Spinal cord (tissue), 10 donors: ENCODE results near the gene PDCD1LG2. TPM values are rescaled to one million over a fixed set of nuclear protein-coding genes. Genes with fewer than 3 reads are reported as not detected.
"Not testable (repeated sequence)": the region's sequence is repeated elsewhere in the genome, so short reads cannot be mapped to it uniquely, and the experiment has no call there.

ENCODE experiments used
- DNase-seq, 6 donors: peaks; one replicate each; pipeline versions ENCODE4 v3.0.0 to v3.0.0-alpha.2; 2013 to 2015; ENCODE audit warnings: low spot score in 6 of 6, low read depth in 4 of 6
- H3K27ac ChIP-seq: one replicate; pipeline ENCODE4 v1.5.1; 2013; ENCODE audit warnings: low read depth, low read length, control low read depth
- H3K27me3 ChIP-seq: one replicate; pipeline ENCODE4 v1.6.1; 2013; ENCODE audit warnings: low read length; ENCODE audit not compliant: control insufficient read depth, insufficient read depth
- H3K36me3 ChIP-seq: one replicate; pipeline ENCODE4 v1.6.1; 2013; ENCODE audit warnings: low read length; ENCODE audit not compliant: control insufficient read depth, insufficient read depth
- H3K4me1 ChIP-seq: one replicate; pipeline ENCODE4 v1.6.1; 2013; ENCODE audit warnings: low read length; ENCODE audit not compliant: control insufficient read depth, insufficient read depth
- H3K4me3 ChIP-seq: one replicate; pipeline ENCODE4 v1.5.1; 2013; ENCODE audit warnings: low read depth, low read length, control low read depth
- H3K9me3 ChIP-seq: one replicate; pipeline ENCODE4 v1.6.1; 2013; ENCODE audit warnings: low read length; ENCODE audit not compliant: control insufficient read depth, insufficient read depth
- WGBS: methylation state at CpG from one replicate; pipeline ENCODE4 v1.1.5; 2013; ENCODE audit warnings: missing lambda C conversion rate; ENCODE audit not compliant: insufficient coverage; 5-methylcytosine and 5-hydroxymethylcytosine counted together
- polyA plus RNA-seq, 2 donors: library from polyadenylated mRNA; unstranded; fragments of 120-200 nt; gene quantifications; one replicate each; pipeline ENCODE4 v1.2.1, GENCODE V29; 2013; ENCODE audit not compliant: insufficient read length in 2 of 2
- total RNA-seq, 2 donors: library from RNA; depleted of rRNA in 1 of 2; stranded (reverse); fragments of 120-200 nt in 1 of 2; fragments of >200 nt in 1 of 2; gene quantifications; one replicate each; pipeline versions ENCODE4 v1.2.3 to v1.2.4, GENCODE V29; 2013 to 2014
- donor health status: healthy.

The PDCD1LG2 gene
- total and polyA plus RNA-seq, 4 donors: 0.18 to 0.50 (median 0.27) TPM

DNA sequence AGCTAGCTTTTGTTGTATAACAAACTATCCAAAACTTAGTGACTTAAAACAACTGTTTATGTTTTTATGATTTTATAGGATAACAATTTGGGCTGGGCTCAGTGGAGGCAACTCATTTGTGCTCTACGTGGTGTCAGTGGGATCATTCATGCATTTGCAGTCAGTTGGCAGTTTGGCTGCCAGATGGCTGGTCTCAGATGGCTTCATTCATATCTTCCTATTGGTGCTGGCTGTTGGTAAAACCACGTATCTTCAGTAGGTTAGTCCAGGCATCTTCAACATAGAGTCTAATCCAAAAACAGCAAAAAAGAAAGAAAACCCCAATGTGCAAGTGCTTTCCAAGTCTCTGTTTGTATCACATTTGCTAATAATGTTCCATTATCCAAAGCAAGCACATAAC is 66.9 kb downstream of the PDCD1LG2 start:
- Histone ChIP-seq H3K36me3 (no peaks in the 10 kb centered on the region), H3K27me3 (no peaks in the 10 kb centered on the region), H3K9me3 (no peaks in the 10 kb centered on the region), H3K4me3 (no peak overlapping the region), H3K4me1 (no peaks in the 10 kb centered on the region), H3K27ac (no peak overlapping the region)
- DNase-seq: peak in 1 of 6 donors; percentile 10
- 33% methylated on average over 1 of the region's 2 CpGs for WGBS

DNA sequence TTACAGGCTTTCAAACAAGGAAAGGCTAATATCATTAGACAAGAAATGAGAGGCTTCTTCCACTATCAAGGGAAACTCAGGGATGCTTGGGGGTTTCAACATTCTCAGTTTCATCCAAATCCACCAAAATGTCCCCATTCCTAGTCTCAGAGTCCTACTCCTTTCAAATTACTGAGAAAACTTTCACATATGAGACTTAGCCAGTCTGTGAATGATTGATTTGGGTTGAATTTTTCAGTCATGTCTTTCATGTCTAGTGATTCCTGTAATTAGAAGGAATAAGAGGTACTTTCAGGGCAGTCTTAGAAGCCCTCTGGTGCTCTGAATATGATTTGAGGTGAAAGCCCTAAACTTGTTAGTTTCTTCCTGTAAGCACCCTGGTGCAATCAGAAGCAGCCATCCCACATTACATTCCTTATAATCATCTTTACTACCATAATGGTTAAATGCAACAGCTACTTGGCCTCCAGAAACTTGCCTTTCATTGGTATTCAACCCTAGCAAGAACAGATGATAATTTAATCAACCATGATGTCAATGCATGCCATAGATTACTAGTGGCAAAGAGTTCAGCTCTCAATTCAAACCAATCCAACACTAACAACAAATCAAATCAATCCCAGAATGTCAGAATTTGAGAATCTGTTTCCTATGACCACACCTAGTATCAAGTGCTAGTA is 67.8 kb downstream of the PDCD1LG2 start:
- Histone ChIP-seq H3K4me1 (no peaks in the 10 kb centered on the region), H3K36me3 (no peaks in the 10 kb centered on the region), H3K27me3 (no peaks in the 10 kb centered on the region), H3K27ac (no peak overlapping the region), H3K4me3 (no peak overlapping the region), H3K9me3 (no peaks in the 10 kb centered on the region)
- DNase-seq: no peak

DNA sequence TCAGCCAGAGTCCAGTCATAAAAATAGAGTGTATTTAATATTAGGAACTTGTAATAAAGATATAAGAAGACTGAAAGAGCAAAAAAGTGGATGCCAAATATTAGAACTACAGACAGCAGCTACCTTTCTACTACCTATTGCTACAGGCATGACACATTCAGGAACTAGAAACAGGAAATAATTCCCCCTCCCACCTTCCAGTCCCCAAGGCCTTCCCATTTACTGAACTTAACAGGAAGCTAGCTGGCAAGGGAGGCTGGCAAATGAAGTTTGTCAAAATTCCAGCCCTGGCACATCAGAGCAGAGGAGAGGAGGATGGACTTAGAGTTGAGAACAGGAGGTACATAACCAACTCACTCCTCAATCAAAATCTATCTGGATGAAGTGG is 68.4 kb downstream of the PDCD1LG2 start:
- H3K36me3 ChIP-seq: no peaks in the 10 kb centered on the region
- no peaks in the 10 kb centered on the region for H3K9me3 ChIP-seq
- H3K27ac ChIP-seq: no peak overlapping the region
- no peak overlapping the region for H3K4me3 ChIP-seq
- H3K27me3 ChIP-seq: no peaks in the 10 kb centered on the region
- DNase-seq: no peak
- H3K4me1 ChIP-seq: no peaks in the 10 kb centered on the region

DNA sequence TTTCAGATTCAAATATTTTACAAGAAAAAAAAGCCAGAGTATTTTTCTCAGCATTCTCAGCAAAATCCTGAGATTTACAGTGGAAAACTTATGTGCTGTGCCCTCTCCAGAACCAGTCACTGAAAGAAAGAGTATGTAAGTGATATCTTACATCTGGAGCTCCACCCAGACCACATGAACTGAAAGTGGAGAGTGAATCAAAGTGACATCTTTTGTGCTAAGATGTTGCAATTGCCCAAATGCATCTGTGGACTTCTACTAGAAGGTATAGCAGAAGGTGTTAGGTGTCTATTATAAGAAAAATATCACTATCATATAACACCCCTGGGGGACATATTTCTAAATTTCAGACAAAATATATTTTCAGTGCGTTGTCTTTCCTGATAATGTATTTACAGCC is 69.5 kb downstream of the PDCD1LG2 start:
- Histone ChIP-seq H3K36me3 (no peaks in the 10 kb centered on the region), H3K4me3 (no peak overlapping the region), H3K27ac (no peak overlapping the region), H3K27me3 (no peaks in the 10 kb centered on the region), H3K9me3 (no peaks in the 10 kb centered on the region), H3K4me1 (no peaks in the 10 kb centered on the region)
- DNase-seq: no peak
- WGBS: no CpG with 5 or more reads among the region's 1 CpG

DNA sequence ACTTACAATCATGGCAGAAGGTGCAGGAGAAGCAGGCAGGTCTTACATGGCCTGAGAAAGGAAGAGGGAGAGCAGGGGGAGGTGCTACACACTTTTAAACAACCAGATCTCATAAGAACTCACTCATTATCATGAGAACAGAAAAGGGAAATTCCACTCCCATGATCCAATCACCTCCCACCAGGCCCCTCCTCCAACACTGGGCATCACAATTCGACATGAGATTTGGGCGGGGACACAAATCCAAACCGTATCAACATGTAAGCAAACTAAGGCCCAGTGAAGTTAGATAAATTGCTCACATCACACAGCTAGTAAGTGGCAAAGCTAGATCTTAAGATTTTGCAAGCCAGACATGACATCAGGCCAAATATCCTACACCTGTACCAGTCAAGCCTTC is 70.3 kb downstream of the PDCD1LG2 start:
- Histone ChIP-seq H3K9me3 (no peaks in the 10 kb centered on the region), H3K4me1 (no peaks in the 10 kb centered on the region), H3K27ac (no peak overlapping the region), H3K27me3 (no peaks in the 10 kb centered on the region), H3K36me3 (no peaks in the 10 kb centered on the region), H3K4me3 (no peak overlapping the region)
- WGBS: 100% methylated on average over 2 of the region's 3 CpGs
- no peak for DNase-seq

DNA sequence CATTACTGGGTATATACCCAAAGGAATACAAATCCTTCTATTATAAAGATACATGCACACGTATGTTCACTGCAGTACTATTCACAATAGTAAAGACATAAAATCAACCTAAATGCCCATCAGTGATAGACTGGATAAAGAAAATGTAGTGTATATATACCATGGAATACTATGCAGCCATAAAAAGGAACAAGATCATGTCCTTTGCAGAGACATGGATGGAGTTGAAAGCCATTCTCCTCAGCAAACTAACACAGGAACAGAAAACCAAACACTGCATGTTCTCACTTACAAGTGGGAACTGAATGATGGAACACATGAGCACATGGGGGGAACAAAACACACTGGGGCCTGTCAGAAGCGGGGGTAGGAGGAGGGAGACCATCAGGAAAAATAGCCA is 71.4 kb downstream of the PDCD1LG2 start:
- H3K27ac ChIP-seq, H3K4me3 ChIP-seq, H3K27me3 ChIP-seq, H3K36me3 ChIP-seq, H3K9me3 ChIP-seq, DNase-seq, H3K4me1 ChIP-seq: not testable (repeated sequence)
- no CpG with 5 or more reads among the region's 2 CpGs for WGBS

DNA sequence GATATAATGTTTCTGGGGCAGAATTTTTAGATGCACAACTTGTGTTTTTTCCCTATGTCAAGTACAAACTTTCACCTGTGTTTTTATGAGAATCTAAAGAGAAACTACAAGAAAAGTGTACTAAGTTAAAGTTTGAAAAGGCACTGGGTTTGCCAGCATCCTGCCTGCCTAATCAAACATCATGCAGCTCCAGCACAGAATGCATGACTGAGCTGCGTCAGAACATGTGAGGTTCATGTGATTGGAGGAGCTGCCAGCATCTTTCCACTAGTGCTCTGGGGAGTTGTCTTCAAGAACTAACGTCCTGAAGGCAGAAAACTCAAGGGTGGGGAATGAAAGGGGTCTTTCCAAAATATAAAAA is 72.5 kb downstream of the PDCD1LG2 start:
- Histone ChIP-seq H3K4me3 (no peak overlapping the region), H3K9me3 (no peaks in the 10 kb centered on the region), H3K27me3 (no peaks in the 10 kb centered on the region), H3K36me3 (no peaks in the 10 kb centered on the region), H3K27ac (no peak overlapping the region), H3K4me1 (no peaks in the 10 kb centered on the region)
- WGBS: 25% methylated on average over 2 of the region's 2 CpGs
- peak in 1 of 6 donors; percentile 32 for DNase-seq

DNA sequence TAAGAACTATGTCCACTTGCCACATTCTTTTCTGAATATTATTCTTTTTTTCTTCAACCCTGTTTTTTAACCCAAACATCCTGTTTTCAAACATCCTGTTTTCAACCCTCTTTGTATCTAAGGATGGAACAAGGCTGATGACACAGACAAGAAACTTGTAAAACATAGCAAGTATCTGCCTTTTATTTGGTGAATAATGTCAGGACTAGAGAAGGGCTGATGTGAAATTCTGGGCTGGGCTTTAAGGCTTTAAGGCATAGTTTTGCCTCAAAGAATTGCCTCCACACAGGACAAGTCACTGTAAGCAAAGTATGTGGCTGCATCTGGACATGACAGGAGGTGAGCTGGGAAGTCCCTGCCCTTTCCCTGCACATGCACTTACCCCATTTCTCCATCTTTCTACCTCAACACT is 76.1 kb downstream of the PDCD1LG2 start:
- no peaks in the 10 kb centered on the region for H3K4me1 ChIP-seq
- H3K4me3 ChIP-seq: no peak overlapping the region
- H3K36me3 ChIP-seq: no peaks in the 10 kb centered on the region
- DNase-seq: no peak
- no peaks in the 10 kb centered on the region for H3K27me3 ChIP-seq
- H3K27ac ChIP-seq: no peak overlapping the region
- H3K9me3 ChIP-seq: no peaks in the 10 kb centered on the region

DNA sequence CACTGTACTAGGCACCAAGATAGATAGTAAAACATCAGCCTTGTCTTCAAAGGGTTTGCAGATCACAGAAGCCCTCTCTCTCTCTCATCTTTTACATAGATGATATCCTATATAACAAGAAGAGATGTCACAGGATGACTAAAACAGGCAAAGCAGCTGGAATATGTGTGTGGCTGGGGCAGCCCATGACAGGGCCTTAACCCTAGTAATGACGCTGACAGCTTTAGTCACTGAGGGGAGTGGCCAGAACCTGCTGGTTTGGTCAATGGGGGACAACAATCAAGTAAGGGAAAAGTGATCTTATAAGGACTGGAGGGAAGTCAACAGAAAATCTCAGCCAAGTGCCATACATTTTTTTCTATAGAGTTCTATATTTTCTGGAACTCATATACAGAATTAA is 76.7 kb downstream of the PDCD1LG2 start:
- Histone ChIP-seq H3K27me3 (no peaks in the 10 kb centered on the region), H3K9me3 (no peaks in the 10 kb centered on the region), H3K36me3 (no peaks in the 10 kb centered on the region), H3K4me3 (no peak overlapping the region), H3K4me1 (no peaks in the 10 kb centered on the region), H3K27ac (no peak overlapping the region)
- DNase-seq: no peak
- WGBS: 57% methylated on average over 1 of the region's 1 CpG

DNA sequence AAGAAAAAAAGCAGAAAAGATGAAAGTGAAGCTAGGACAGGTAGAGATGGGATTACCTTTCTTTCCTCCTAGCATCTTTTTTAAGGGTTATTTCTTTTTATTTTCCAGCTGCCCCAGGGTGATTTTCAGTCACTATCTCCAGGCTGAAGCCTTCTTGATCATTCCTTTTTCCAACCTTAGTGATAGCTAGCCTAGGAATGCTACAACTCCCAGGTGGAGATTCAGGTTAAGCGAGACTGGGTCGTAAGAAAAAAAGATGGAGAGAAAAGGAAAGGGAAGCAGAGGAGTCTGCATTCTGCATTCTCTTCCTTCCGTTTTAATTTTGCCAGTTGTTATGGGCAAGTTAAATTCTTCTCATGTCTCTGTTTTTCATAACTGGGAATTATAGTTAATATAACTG is 81.9 kb downstream of the PDCD1LG2 start:
- DNase-seq: no peak
- H3K27me3 ChIP-seq: no peaks in the 10 kb centered on the region
- H3K9me3 ChIP-seq: no peaks in the 10 kb centered on the region
- no peaks in the 10 kb centered on the region for H3K36me3 ChIP-seq
- WGBS: 86% methylated on average over 1 of the region's 3 CpGs
- H3K4me3 ChIP-seq: no peak overlapping the region
- no peaks in the 10 kb centered on the region for H3K4me1 ChIP-seq
- H3K27ac ChIP-seq: no peak overlapping the region
